ENCODE data around the gene PNMA8B.

DNA sequence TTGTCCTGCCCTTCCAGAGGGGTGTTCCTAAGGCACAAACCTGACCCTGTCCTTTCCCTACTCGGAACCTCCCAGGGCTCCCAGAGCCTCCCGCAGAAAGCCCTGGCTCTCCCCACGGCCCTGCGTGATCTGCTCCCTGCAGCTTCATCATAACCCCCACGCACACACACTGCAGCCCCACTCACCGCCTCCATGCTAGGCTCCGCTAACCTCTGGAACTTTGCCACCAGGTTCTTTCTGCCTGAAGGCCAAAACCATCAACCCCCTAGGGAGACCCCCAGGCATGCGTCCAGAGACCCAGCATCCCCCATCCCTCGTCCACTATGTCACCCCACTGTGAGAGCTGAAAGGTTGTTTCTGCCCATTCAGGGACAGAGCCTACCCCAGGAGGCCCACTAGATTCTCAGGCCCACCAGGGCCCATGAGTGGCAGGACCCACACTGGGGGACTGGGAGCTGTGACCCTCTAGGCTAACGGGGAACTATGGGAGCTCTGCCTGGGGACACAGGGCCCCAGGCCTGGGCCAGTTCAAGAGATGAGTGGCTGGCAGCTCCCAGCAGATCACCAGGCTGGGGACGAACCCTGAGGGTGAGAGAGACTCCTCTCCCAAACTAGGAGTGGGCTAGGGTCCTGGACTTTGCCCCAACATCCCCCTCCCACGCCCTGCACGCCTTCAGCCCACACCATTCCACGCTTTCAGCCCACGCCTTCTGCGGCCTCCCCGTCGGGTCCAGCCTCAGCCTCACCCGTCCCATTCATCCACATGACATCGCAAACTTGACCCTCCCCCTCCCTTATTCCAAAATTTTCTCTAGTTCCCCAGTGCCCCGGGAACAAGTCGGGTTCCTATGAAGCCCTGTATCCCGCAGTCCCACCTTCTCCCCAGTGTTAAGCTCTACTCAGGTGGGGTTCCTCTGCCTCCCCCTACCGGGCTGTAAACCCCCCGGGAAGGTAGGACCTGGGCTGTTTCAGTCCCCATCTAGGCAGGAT is 33.2 kb upstream of the PNMA8B start:
- TF ChIP-seq, protein P1, sequence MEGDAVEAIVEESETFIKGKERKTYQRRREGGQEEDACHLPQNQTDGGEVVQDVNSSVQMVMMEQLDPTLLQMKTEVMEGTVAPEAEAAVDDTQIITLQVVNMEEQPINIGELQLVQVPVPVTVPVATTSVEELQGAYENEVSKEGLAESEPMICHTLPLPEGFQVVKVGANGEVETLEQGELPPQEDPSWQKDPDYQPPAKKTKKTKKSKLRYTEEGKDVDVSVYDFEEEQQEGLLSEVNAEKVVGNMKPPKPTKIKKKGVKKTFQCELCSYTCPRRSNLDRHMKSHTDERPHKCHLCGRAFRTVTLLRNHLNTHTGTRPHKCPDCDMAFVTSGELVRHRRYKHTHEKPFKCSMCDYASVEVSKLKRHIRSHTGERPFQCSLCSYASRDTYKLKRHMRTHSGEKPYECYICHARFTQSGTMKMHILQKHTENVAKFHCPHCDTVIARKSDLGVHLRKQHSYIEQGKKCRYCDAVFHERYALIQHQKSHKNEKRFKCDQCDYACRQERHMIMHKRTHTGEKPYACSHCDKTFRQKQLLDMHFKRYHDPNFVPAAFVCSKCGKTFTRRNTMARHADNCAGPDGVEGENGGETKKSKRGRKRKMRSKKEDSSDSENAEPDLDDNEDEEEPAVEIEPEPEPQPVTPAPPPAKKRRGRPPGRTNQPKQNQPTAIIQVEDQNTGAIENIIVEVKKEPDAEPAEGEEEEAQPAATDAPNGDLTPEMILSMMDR (conservative IDR thresholded peaks at IDR 0.05 in 1 of 2, IDR thresholded peaks at IDR 0.05 in 1 of 2; ENCODE audit: extremely low read depth in 1 of 2, insufficient read depth in 1 of 2, low read depth in 1 of 2, low read length in 2 of 2): no peak
- no peak for TF ChIP-seq EZH2 (IDR thresholded peaks at IDR 0.05; ENCODE audit: borderline replicate concordance, low read length)

Data from mammary epithelial cell (primary cell).